NCI-H2171 (cell line): ENCODE measurements around the gene CCL27.

Source experiments
- DNase-seq: peaks from one replicate; lab custom pipeline; 2025; lab: John Stamatoyannopoulos, UW

The CCL27 gene

DNA sequence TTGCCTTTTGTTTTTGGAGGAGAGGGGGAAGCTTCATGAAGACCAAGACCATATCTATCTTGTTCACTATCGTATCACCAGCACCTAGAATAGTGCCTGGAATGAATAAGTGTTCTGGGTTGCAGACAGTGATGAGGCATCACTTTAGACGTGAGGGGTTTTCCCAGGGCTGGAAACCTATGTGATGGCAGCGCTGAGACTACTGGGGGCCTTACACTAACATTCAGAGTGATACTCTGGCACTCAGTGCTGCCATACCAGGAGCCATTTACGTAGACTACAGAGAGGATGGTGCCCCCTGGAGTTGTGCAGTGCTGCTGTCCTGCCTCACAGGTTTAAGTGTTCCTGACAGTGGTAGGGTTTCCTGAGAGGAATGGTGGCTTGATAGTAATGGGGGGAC is 21.7 kb upstream of the CCL27 start:
- no peak for DNase-seq

DNA sequence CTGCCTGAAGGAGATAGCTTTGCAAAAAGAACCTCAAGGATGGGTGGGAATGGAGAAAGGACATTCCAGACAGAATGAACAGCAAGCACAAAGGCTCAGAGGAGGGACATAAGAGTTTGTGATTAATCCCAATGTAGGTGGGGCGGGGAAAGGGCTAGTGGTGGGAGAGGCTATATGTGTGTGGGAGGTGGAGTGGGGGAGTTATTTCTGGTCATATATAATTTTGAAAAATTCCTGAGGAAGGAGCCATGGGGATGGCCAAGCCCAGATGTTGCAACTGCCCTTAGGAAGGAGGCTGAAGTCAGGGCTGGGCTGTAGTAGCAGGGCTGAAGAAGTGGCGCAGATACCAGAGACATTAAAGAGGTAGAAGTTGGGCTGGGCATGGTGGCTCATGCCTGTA is 13.4 kb upstream of the CCL27 start:
- no peak for DNase-seq

DNA sequence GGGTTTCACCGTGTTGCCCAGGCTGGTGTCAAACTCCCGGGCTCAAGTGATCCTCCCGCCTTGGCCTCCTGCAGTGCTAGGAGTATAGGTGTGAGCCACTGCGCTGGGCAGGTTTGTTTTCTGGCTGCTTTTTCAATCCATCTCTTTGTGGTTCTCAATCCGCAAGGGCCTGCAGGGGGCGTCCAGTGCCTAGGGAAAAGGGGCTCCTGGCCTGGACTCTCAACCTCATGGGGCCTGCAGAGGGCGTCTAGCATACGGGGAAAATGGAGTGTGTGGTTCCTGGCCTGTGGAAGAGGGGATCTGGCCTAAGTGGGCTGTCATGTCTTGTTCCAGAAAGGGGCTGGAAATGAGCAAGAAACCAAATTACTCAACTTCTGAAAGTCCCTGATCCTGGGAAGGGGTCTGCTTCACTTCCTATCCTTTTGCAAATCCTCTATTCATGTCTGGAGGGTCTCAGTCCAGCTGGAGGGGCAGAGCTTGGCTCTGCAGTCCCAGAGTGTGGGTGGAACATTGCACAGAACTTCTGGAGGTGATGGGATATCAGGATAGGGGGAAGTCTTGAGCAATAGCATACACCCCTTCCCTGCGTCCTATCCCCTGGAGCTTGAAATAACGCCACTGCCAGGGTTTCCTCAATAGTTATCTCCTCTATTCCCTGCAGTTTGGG is 12.7 kb upstream of the CCL27 start:
- DNase-seq: no peak

DNA sequence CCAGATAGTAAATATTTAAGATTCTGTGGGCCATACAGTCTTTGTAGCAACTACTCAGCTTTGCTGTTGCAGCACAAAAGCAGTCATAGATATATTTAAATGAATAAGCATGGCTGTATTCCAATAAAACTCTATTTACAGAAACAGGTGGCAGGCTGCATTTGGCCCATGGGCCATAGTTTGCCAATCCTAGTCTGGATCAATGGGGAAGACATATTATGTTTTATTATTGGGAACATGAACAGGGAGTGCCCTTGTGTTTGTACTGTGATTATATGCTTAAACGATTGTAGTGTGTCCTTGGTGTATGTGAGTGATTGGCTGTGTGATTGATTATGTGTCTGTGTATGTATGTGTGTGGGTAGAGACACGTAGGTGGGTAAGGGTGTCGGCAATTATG is 12.0 kb upstream of the CCL27 start:
- DNase-seq: no peak

DNA sequence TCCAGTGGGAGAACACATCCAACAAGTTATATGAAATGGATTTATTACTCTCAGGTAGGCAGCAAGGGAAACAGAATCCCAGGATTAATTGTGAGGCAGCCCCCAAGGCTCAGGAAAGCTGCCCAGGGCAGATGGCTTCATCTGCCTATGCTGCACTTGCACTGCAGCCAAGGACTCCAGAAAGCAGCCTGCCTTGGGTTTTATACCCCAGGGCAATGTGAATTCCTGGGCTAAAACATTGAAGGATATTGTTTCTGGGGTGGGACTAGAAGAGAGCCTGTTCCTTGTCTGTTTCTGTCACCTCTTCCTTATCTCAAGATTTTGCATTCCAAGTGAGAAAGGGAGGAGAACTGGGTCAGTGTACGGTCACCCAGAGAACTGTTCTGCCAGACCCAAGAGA is 8.8 kb upstream of the CCL27 start:
- DNase-seq: no peak

DNA sequence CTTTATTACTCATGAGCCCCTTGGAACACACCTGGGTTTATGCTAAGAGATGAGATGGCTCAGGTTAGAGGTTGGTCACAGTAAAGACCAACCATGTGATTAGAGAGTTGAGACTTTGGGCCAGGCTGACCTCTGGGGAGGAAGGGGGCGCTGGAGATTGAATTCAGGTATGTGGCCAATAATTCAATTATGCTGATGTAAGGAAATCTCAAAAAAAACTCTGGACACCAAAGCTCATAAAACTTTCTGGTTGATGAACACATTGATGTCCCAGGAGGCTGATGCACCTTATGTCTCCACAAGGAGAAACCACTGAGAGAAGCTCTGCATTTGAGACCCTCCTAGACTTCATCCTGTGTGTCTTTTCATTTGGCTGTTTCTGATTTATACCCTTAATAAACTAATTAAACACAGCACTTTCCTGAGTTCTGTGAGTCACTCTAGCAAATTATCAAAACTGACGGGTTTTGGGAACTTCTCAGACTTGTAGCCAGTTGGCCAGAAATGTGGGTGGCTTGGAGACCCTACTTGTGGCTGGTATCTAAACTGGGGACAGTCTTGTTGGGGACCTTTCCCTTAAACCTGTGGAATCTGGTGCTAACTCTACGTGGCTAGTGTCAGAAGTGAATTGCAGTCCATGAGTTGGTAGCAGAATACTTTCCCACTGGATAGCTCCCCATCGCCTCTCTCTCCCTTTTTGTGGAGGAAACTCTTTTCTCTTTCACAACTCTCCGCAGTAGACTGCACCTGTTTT is 7.5 kb upstream of the CCL27 start:
- DNase-seq: no peak

DNA sequence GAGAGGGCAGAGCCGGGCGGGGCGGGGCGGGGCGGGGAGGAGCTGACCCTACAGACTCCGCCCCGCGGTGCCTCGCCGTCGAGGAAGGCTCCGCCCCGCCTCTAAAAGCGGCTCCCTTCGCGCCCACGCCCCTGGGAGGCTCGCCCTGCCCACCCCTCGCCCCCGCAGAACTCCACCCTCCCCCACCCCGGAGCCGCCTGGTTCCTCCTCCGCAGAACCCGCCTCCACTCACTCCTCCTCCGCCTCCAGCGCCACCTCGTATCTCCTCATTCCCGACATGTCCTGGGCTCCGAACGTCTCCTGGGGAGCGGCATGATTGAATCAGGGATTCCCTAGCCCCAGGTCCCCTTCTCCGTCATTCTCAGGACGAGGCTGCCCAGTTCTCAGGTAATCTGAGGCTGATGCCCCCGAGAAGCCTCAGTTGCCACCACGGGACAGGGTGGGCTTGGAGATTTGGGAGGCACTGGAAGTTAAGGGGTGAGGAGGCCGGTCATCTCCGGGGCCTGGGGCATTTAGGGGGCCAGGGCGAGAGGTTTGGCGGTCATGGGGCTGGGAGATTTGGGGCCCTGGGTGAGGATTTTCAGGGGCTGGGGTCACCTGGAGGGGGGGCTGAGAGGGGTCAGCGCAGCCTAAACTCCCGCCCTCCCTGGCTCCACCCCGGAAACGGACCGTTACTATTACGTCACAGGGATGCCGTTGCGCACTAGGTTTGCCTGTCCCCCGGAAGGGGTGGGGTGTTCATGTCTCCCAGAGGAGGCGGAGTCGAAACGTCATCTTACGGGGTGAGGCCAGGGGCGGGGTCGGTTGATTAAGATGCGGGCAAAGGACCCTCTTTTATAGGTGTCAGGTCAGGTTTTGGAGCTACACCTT is 3.2 kb upstream of the CCL27 start:
- DNase-seq: peak; percentile 81

DNA sequence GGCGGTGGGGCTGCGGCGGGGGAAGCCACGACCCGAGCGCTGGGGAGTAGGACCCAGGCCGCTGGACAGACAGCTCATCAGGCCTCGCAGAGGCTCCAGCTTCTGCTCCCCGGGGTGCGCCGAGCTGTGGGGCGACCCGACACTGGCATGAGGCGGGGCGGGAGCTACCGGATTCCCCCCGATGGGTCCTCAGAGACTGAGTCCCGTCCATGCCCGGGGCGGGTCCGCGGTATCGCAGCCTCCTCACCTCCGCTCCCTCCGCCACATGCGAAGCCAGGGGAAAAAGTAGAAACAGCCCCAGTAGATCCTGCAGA is 2.6 kb upstream of the CCL27 start:
- DNase-seq: no peak

DNA sequence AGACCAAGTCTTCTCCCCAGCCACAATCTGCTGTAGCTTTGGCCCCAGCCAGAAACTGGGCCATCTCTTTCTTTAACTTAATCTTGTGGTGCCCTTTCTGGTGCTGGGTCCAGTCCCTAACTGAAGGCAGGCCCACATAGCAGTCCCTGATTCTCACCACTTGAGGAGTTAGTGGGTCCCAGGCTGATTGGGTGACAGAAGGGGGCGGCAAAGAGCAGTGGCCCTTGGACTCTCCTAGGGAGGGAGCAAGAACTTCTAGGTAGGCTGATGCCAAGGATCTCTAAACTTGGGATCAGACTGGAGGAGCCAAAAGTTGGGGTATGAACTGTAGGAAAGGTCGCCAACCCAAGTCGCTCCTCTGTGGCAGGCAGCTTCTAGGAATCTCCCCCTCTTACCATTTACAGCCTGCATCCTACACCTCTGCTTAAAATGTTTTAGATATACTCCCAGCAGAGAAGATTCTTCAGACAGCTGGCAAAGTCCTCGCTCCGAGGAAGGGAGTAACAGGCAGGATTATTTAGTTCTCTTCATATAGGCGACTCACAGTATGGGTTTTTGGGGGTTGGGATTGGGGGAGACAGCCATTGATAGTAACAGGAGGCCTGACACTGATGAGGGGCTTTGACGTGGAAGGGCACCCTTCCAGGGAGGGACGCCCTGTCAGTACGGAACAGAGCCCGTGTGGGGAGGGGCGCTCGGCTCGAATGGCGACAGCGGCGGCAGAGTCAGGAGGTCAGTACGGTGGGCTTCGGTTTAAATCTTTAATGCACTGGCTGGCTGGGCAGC is 2.0 kb upstream of the CCL27 start:
- DNase-seq: no peak

DNA sequence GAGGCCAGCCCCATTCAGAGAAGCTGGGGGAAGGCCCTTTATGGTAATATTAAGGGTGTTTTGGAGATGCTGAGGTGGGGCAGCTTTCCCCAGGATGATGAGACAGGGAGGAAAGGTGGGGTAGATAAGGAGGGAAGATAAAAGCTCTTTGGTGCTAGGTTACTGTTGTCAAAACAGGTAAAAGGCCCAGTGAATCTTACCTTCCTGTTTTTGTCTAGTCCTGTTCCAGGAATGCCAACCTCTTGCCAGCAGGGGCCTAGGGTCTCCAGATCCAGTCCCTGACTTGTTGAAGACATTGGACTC is 797 bp upstream of the CCL27 start:
- DNase-seq: no peak

DNA sequence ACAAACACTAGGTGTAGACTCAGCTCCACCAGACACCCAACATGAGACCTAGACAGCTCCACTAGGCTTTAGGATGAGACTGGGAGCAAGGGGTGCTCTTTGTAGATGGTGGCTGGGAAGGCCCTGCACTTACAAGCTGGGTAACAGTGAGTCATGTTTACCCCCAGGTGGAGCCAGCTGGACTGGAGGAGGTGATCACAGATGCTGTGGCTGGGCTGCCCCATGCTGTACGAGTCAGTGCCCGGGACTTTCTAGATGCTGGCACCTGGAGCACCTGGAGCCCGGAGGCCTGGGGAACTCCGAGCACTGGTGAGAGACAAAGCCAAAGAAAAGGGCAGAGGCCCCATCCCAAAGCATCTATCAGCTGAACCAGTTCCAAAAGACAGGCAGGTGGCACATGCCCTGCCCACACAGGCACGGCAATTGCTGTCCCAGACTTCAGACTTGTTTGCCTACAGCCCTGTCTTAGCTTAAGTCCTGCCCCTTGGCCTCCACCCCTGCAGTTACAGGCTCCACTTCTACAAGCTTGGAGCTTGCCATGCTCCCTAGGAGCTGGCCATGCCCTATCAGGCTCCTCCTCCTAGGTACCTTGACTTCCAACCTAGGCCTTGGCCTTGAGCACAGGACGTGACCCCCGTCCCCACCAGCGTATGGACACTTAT is 2.7 kb downstream of the CCL27 start:
- no peak for DNase-seq

DNA sequence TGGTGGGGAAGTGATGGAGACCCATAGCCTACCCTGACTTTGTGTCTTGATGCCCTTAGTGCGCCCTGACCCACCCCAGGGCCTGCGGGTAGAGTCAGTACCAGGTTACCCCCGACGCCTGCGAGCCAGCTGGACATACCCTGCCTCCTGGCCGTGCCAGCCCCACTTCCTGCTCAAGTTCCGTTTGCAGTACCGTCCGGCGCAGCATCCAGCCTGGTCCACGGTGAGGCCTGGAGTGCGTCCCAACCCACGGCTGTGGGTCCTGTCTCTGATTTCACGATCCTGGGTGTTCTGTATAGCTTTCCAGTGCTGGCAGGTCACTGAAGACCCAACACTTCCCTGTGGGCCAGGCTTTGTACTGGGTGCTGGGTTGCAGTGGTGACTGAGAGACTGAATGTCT is 4.0 kb downstream of the CCL27 start:
- DNase-seq: no peak

DNA sequence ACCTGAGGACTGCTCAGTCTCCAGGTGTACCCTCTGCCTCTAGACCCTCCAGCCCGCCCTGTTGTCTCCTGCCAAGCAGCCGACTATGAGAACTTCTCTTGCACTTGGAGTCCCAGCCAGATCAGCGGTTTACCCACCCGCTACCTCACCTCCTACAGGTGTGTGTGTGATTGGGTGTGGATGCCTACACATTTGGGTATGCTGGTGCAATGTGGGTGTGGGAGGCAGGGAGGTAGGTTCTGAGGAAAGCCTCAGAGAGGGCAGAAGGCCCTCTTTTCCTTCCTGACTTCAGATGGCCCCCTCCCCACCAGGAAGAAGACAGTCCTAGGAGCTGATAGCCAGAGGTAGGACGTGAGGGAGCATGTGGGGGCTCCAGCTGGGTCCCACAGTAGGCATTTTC is 5.5 kb downstream of the CCL27 start:
- no peak for DNase-seq

DNA sequence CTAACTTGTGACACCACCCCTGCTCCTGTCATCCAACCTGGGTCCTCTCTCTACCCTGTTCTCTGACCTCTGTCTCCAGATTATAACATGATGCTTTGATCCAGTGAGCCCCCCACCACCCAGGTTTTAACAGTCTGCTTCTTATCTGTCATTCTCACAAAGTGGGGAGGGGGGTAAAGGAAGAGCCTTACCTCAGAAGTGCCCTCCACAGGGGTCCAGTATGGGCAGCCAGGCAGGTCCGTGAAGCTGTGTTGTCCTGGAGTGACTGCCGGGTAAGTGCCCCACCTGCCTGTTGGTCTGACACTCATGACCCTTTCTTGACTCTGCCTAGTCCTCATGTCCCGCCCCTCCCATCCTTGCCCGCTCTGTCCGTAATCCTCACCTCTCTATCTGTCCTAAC is 7.1 kb downstream of the CCL27 start:
- DNase-seq: no peak

DNA sequence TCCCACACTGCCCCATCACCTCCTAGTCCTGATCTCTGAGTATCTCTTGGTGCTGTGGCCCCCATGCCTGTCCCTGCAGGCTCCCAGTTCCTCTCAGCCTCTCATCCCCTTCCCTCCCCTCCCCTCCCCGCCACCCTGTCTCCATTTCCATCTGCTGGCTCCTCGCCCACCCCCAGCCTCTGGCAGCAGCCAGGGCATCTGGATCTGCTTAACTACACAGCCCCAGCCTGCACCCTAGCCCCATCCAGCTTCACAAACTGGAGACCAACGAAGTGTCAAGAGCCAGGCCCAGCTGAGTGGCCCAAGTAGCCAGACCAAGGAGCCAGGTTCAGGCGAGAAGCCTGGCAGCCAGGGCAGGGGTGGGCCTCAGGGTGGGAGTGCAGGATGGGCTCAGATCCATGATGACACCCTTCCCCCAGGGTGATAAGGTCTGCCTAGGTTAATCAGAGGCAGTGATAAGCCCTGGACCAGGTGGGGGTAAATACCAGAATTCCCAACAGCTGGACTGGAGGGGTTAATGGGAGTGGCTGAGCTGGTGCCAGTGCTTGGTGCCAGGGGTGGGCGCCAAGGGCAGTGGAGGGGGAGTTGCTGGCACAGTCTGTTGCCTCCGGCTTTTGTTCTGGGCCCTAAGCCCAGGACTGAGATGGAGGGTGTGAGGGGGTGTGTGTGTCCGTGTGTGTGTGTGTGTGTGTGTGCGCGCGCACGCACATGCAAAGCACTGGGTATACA is 8.0 kb downstream of the CCL27 start:
- DNase-seq: peak; percentile 18

DNA sequence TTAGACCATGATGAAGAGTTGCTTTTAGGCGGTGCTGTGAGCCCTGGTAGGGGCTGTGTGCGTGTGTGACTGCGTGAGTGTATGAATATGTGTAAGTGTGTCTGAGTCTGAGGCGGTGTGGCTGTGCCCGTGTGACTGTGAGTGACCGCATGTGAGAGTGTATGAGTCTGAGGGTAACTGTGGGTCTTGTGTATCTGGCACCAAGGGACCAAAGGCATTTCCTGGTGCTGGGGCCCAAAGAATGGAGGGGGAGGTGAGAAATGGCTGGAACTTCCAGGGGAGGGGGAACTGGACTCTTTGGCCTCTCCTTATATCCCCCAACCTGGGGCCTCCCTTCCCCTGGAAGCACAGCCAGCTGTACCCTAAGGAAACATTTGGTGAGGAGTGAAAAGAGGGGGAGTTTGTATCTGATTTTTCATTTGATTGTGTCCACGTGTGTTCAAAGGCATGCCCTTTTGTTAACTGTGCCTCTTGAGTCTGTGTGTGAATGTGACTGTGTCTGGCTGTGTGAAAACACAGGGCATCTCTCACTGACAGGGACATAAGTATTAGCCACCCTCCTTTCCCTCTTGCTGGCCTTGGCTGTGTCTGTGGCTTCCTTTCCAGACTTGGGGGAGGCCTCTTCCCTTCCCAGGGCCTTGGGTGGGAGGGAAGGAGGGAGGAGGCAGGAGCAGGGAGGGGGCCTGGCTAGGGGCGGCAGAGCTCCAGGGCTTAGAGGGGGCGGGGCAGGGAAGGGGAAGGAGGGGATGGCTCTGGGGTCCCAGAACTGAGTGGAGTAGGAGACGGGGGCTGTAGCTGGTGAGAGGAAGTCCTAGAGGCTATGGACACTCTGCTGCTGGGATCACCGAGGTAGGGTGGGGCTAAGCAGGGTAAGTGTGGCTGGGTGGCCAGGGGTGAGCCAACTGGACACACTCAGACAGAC is 9.0 kb downstream of the CCL27 start:
- DNase-seq: no peak

DNA sequence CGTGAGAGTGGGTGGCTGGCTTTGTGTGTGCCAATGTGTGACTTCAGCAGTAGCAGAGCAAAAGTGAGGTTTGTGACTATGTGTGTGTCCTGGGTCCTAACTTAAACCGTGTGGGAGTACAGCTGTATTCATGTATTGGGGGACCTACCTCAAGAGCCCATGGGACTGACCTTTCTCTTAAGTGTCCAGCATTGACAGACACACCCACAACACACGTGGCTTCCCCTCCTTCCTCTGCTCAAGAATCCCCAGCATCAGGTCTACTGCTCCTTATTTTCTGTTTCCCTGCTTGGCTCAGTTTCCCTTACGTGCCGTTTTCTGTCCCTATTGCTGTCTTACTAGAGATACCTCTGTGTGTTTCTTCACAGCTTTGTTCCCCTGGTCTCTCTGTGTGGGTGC is 9.9 kb downstream of the CCL27 start:
- no peak for DNase-seq

DNA sequence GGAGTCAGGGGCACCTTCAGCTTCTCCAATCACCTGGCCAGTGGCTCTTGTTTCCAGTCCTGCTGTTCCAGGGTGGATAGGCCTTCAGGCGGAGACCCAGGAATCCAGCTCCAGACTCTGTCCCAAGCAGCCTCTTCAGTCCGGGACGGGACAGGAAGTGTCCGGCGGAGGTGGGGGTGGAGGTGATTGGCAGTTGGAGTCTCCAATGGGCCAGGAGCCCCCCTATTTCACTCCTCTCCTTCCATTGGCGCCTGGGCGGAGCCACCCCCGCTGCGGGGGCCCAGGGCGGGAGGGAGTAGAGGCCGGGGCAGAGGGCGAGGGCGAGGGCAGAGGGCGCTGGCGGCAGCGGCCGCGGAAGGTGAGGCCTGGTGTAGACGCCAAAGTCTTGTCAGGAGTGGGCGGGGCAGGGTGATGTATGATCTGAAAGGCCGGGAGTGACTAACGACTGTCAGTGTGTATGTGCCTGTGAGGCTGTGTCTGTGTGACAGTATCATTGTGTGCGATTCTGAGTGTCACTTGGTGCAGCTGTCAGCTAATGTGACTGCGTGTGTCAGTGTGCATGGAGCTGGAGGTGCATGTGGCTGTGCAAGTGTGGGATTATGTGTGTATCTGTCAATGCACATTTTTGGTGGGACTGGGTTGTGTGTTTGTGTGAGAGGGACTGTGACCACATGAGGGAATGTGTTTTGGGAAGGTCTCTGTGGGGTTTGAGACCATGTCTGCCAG is 10.4 kb downstream of the CCL27 start, which contains the start of gene IL11RA:
Gene IL11RA (plus strand): TSS at position 310 of the 726 bp plus-strand sequence. CDS start 3,033 bp downstream, outside the sequence.
- no peak for DNase-seq

DNA sequence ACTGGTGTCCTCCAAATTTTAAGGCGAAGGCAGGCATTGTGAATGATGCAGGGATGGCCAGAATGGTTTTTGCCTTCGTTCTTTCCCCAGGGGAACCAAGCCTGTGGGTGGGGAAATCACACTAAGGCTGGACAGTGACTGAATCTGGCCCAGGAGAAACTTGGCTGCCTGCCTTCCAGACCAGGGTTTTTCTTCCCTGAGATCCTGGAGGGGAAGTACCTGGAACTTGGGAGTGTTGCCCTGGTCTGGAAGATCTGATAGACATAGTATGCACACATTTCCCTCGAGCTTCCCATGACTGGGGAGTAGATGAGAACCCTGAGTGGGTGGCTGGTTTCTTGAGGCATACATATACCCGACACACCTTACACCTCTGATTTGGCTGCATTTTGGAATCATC is 11.1 kb downstream of the CCL27 start:
- no peak for DNase-seq
